Measurements from ENCODE around the gene GNAO1.

GNAO1 gene

DNA sequence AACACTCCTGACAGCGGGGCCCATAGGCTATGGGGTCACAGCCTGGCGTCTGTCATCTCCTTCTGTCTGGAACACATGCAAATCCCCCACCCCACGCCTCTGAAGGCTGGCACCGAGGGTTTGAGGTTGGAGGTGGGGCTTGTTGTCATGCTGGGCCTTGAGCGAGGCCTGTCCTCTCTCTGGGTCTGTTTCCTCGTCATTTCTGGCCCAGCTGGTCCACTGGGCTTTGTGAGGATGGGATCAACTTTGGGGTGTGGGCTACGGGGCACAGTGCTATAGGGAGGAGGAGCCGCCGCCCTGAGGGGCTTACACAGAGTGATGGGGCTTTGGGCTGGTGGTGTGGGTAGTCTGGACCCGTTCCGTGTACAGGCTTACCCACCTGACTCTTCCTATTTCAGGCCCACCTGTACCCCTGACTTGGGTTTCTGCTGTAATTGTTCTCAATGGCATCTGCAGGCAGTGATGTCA is 146.6 kb downstream of the GNAO1 start:
- no peak for DNase-seq

DNA sequence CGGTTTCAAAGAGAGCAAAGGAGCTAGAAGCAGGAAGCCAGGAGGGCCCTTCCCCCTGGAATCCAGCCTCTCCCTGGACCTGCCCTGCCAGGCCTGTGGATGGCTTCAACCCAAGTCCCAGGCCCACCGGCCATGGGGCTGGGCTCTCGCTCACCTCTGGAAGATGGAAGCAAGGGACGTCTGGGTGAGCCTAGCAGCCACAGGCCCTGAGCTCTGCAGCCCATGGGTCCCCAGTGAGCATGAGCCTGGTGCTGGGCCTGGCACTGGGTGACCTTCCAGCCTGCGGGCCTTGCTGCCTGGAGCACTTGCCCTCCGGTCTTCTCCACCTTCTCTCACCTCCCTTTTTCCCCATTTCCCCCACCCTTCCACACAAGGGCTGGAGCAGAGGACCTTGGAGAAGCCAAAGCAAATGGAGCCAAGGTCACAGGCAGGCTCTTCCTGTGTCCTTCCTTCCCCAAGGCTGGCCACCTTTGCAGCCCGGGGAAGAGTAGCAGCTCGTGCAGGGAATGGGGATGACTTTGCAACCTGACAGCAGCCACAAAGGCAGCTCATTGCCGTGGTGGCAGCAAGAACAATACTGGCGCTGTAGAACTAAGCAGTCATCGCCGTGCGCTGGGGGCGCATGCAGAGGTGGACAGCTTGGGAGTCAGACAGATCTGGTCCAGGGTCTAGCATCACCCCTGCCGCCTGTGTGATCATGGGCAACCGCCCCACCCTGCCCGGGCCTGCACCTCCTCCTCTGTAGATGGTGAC is 147.5 kb downstream of the GNAO1 start:
- no peak for DNase-seq

DNA sequence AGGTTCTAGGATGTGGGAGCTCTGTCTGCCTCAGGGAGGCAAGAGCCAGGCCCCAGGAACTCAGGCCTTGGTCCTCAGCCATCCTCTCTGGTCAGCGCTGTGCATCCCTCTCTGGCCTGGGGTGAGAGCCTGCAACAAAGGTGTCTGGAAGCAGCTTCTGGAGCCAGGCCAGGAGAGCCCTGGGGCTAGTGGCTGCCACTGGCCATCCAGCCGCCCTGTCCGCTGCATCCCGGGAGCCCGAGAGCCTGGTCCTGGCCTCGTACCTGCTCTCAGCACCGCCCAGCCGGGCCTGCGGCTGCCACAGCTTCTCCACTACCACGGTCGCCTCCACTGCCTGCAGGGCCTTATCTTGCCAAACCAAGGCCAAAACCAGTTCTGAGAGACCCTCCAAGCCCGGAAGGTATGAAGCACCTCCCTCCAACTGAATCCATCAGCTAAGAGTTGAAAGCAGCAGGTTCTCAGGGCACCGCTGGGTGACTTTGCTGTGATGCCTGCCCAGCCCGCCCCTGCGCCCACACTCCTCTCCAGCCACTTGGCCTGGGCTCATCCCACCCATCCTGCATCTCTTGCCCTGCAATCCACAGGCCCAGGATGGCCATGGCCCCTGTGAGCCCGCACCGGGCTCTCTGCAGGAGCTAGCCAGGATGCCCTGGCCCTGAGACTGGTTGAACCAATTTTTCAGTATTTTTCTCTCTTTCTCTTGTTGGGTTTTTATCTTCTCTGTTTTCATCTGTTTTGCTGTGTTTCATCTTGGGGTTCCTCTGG is 148.3 kb downstream of the GNAO1 start:
- no peak for DNase-seq

DNA sequence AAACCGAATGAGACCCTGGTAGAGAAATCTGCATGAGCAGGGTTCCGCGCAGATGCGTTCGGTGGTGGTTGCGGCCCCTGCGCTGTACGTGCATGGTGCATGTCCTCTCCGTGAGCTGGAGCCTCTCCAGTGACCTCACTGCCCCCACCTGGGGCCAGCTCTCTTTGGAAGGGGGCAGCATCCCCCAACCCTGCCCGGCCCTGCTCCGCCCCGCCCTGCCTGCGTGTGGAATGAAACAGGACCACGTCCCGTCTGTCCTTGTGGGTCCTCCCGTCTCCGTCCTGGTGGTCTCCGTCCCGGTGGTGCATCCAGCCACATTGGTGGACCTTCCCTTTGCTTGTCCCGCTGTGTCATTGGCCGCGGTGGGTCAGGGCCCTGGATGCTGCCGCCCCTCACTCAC is 149.1 kb downstream of the GNAO1 start:
- DNase-seq = no peak

DNA sequence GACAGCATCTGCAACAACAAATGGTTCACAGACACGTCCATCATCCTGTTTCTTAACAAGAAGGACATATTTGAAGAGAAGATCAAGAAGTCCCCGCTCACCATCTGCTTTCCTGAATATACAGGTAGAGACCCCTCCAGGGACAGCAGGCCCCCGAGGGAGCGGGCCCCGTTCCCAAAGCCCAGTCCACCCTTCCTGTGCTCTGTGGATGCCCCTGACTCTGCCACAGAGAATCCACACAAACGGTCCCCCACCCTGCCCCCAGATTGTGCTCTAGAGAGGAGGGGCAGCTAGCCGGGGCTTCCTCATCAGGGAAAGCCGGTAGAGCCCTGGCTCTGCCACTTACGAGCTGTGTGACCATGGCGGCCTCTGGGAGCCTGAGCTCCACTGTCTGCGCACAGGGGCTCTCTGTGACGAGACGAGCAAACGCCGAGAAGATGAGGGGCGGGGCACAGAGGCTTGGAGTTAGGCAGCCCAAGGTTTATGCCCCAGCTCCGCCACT is 149.6 kb downstream of the GNAO1 start:
- no peak for DNase-seq

DNA sequence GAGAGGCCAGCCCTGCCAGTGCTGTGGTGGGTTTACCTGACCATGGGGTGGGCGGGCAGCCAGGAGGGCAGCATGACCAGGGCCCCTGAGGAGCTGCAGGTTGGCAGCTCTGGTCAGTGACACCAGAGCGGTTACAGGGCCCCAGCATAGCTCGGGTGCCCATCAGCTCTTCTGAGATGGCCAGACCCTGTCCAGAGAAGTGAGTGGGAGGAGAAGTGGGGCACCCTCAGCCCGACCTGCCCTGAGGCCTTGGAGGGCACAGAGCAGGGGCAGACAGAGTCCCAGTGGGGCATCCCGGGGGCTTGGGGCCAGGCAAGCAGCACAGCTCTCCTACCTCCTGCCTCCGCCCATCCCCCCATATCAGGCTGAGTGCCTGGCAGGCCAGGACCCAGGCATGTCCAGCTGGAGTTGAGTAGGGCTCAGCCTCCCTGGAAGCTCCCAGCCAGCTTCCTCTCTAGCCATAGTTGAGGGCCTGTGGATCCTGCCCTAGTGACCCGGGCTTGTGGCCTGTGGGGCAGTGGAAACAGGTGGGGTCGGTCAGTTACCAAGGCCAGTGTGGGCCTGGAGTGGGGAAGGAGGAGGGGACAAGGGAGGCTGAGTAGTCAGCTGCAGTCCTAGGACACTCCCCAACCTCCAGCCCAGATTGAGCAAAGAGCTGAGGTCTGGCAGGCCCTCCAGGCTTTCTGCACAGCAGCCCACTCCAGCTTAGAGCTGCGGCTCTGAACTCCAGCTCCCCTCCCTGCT is 150.5 kb downstream of the GNAO1 start:
- no peak for DNase-seq

DNA sequence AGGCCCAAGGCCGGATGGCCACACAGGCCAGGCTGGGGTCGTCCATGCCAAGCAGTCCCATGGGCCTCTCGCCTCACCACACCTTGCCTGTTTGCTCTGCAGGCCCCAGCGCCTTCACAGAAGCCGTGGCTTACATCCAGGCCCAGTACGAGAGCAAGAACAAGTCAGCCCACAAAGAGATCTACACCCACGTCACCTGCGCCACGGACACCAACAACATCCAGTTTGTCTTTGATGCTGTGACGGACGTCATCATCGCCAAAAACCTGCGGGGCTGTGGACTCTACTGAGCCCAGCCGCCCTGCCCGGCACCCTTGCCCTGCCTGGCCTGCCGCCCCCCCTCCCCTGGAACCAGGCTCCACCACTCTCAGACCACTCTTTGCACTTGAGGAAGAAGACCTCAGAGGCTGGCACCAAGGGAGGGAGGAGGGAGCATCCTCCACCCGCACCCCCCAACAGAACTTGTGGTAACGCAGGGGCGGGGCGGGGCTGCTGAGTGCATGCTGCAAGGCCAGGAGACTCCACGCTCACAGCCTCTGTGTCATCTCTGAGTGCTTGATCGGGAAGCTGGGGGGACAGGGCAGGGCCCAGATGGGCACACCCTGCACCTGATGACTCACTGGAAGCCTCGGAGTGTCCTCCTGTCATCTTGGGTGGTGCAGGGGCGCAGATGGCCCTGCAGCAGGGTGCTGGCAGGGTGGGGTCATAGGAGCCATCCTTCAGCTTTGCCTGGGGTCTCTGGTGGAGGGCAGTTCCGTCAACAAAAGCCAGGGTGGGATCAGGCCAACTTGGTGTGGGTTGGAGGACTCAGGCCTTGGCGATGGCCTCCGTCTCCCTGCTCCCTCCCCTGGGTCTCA is 152.6 kb downstream of the GNAO1 start:
- DNase-seq = no peak

DNA sequence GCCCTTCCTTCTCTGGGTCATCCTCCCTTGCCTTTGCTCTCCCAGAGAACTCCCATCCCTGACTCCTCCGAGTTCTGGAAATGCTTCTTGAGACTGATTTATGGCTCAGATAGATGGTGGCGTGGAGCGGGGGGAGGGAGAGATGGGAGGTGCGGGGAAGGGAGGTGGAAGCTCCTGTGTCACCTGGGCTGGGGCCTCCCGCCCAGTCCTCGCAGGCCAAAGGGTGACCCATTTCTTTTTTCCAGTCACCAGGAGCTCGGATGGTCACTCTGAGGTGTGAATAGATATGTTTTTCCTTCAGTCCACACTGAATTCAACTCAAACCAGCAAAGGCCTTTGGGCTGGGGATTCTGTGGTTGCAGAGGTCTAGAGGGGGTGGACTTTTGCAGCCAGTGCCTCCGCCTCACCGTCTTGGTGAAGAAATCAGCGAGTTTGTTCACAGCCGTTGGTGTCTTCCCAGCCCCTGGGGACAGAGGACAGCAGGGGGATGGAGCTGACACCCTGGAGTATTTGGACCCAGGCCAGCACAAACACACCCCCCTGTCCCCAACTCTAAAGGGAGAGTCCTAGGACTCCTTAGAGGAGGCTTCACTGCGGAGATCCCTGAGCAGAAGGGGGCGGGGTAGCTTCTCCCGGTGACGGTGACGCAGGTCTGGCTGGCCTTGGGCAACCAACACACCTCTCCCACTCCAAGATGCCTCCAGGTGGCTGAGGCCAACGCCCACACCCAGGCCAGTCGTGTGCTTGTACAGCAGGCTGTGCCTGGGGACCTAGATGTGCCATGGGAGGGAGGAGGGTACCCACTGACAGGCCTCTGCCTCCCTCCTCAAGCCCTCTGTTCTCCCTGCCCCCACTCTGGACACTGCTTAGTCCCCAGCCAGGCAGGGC is 153.5 kb downstream of the GNAO1 start:
- no peak for DNase-seq

DNA sequence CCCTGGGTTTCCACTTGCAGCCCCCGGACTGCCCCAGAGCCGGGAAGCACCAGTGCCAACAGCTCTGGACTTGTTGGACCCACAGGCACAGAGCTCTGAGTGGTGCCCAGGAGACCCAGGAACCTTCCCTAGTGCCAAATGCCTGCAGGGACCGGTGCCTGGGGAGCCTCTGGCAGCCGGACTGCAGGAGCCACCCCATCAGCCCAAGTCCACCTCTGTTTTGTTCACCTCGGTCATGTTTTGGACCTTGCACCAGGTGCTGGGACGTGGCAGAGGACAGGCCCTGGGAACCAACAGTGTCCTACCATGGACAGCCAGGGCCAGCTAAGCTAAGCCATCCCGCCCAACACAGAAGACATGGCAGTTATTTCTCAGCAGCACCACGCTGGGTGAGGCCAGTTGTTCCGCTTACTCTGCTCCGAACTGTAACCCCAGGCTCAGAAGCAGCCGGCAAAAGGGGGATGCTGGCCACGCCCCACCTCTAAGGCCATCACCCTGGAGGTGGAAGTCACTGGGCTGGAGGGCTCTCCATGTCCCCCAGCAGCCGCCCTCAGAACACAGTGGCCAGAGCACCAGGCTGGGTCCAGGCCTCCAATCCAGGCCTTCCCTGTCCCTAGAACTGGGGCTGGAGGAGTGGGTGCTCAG is 154.2 kb downstream of the GNAO1 start:
- DNase-seq = no peak

DNA sequence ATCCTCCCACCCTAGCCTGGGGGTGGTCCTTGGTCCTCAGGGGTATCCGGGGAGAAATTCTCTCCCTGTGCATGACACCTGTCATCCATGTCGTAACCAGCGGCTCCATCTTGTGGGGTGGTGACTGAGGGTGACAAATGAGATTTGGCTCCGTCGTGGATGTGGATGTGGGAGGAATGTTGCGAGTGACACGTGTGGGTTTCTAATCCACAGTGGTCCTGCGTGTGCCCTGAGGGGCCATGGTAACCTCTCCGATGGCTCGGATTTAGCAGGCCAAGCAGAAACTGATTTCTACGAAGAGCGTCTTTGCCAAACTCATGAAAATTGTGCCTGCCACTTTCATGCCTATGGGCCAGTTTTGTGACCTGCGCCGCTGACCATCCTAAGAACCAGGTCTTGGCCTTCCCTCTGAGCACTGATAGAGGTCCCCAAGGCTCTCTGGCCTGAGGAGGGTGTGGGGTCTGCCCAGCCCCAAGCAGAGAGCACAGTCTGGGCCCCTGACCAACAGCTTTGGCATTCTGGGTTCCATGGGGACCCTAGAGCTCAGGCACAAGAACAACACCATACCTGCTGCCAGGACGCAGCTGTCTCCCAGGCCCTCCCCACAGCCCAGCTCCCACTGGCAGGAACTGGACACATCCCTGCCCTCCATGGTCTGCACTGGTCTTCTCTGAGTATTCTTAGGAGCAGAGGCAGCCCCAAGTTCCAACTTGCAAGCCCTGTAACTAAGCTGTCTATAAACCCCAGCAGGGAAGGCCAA is 155.0 kb downstream of the GNAO1 start:
- DNase-seq = no peak

DNA sequence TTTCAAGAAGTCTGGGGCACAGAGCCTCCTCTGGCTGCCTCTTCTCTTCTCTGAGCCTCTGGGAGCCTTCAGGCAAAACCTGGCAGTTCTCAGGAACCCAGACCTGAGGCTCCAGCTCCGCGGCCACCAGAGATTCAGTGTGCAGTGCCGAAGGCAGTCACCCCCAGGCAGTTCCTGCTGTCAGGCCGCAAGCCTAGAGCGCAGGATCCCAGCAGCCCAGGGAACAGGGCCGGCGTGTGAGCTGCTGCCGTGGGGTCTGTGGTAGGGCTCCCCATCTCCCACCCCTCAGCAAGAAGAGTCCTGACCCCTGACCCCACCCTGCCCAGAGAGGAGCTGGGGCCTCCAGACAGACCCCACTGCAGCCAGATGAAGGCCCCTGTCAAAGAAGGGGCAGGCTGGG is 155.9 kb downstream of the GNAO1 start:
- DNase-seq = no peak

DNA sequence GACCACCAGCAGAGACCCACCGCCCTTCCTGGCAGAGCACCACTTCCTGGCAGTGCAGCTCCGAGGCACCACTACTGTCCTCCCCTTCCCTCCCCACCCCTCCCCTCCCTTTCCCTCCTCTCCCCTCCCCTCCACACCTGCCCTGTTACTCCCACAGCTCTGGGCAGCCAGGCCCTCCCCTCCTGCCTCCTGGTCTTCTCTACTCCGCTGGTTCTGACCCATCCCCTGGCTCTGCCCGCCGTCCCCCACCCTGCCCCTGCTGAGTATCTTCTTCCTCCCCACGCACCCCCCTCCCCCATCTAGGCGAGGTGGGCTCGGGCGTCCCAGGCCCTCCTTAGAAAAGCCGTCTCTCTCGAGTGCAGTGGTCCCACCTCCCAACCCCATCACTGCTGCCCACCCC is 156.4 kb downstream of the GNAO1 start:
- DNase-seq = no peak

DNA sequence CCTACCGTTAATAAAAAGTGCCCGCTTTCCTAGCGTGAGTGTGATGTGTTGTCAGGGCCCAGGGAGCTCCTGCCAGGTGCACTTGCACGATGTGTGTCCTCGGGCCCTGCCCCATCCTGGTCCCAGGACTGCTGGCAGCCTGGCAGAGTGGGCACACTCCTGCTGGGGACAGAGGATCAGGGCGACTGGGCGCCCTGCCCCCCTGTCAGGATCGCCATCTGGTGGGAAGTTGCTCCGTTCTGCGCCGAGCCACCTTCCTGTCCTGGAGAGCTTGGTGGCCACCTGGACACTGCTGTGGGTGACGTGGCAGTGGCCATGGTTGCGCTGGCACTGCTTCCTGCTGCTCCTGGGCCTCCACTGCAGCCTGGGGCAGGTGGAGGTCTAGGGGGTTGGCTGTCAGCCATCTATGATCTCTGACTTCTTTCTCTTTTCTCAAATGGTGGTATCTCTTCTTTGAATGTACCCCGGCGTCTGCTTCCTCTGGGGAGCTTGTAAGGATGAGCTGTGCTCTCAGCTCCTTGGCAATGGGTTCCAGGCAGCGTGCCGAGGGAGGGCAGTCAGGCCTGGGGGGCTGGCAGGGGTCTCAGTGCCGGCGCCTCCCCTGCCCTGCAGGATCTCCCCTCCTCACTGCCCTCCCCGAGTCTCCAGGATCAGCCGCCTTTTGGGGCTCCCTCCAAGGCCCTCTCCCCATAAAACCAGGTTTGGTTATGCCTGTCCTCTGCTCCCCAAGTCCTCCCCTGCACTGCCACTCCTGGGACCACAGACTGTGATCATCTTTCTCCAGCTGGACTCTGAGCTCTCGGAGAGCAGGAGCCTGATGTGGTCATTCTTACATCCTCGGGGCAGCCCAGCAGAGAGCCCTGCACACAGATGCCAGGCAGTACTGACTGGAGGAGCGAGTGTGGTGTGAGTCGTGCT is 157.1 kb downstream of the GNAO1 start:
- no peak for DNase-seq

DNA sequence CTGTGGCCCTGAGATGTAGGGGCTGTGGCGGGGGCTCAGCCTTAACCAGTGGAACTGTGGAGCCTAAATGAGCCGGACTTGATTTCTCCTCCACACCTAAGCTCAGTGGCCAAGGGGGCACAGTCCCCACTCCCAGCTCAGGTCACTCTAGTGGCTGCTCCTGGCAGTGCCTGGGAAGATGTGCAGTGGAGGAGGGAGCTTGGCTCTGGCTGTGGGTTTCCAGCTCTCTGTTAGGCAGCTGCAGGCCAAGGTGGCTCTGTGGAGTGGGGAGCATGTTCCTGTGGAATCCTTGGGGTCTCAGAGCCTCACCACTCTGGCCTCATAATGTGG is 157.8 kb downstream of the GNAO1 start:
- DNase-seq = no peak

DNA sequence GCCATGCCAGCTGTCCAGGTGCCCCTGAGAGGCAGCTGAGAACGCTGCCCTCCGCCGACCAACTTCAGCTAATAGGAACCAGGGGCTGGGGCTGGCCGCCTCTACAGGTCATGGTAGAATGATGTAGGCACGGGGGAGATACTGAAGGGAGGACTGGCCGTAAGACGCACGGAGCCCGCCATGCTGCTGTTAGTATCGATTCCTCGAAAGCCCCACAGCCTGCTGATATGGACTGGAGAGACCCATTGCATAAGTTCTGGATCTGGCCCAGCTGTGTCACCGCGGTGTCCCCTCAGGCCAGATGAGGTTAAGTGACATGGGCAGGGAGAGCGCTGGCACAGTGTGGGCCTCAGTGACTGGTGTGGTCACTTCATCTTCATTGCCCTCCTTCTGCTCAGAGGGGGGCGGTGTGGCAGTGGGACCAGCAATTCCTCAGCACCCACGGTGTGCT is 158.4 kb downstream of the GNAO1 start:
- no peak for DNase-seq

DNA sequence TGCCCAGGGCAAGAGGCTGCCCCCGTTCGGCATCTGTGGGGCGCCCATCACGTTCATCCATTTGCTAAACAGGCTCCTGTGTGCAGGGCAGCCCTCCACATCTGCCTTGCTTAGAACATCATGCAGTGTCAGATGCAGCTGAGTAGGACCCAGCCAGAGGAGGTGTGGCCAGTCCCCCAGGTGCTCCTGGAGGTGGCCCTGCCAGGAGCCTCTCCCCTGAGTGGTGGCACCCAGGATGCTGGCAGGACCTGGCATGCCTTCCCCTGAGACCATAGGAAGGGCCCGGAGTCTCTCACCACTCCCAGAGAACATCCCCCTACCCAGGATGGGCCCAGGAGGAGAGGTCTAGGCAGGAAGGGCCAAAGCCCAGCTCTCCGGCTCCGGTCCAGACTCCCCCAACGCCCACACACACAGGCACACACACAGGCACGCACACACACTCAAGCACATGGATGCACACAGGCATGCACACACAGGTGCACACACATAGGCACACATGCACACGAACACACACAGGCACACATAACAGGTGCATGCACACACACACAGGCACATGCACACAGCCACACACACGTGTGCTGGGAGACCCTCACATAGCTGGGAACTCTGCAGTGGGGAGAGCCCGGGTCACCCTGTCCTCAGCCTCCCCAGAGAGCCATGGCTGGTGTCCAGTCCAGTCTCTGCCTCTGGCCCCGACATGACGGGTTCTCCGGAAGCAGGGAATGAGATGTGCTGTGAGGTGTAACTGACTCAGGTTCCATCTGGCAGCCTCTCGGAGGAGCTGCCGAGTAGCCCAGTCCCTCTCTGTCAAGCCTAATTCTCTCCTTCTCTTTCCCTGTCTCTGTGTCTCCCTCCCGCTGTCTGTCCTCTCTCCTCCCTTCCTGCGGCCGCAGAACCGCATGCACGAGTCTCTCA is 159.5 kb downstream of the GNAO1 start:
- DNase-seq = no peak

DNA sequence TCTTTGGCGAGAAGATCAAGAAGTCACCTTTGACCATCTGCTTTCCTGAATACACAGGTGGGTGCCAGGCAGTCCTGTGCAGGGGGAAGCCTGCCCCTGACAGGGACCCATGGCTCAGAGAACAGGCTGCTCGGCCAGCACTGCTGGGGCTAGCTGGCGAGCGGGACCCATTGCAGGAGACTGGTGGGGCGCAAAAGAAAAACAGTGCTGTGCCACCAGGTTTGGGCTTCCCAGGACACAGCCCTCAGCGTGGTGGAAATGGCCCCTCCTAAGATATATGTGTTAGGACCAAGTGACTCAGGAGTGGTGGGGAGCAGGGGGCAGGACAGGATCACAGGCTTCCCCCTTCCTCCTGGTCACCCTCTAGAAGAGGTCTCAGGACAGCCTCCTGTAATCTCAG is 160.2 kb downstream of the GNAO1 start:
- DNase-seq = no peak
